Measurements from ENCODE around the gene SFXN5. TPM values are rescaled to one million over a fixed set of nuclear protein-coding genes. Genes with fewer than 3 reads are reported as not detected.

Gene SFXN5
- total and polyA plus RNA-seq, 2 of the 8 experiments (the other 6 are each of a cell fraction or from before 2014, with no cell fraction given) = 29.3 to 33.1 TPM

GRCh38 chr2:72988041-72988440 lies 83.5 kb downstream of the SFXN5 start (continued):
- TF ChIP-seq CHD7 (IDR thresholded peaks at IDR 0.05; ENCODE audit: insufficient replicate concordance, low read length) (no peak), TCF12 (IDR thresholded peaks at IDR 0.05; ENCODE audit: low read depth, low read length) (no peak), ZNF274 (IDR thresholded peaks at IDR 0.05; ENCODE audit: borderline replicate concordance, extremely low read depth, low read length) (no peak), HDAC2 (IDR thresholded peaks at IDR 0.05; ENCODE audit: borderline replicate concordance in 1 of 2, low read depth in 2 of 2, low read length in 2 of 2) (no peak), SP2 (IDR thresholded peaks at IDR 0.05; ENCODE audit: low read length) (no peak), SAP30 (IDR thresholded peaks at IDR 0.05; ENCODE audit: insufficient read depth, insufficient replicate concordance, low read length) (no peak), POU5F1 (IDR thresholded peaks at IDR 0.05; ENCODE audit: low read depth, low read length) (no peak), SP4 (IDR thresholded peaks at IDR 0.05; ENCODE audit: low read length) (no peak)
